ENCODE measurements around the gene APBB2. TPM values are rescaled to one million over a fixed set of nuclear protein-coding genes. Genes with fewer than 3 reads are reported as not detected.

The APBB2 gene
- total RNA-seq, 2 experiments from 2014 or later = 0.22 TPM; not detected in 1

DNA sequence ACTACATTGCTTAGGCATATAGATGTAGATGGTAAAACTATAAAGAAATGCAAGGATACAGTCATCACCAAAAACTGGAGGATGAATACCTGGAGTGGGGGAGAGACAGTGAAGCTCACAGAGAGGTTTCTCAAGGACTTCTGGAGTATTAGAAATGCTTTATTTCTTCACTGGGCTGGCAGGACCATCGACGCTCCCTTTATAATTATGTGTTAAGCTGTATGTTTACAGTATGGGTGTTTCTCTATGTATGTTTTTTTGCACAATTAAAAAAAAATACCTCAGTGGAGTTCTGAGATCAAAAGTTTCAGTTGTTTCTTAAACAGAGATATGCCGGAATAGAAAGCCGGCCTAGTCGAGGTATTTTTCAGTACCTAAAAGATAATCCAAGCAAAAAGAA, 263.3 kb downstream of the APBB2 start:
- ATAC-seq (ENCODE audit: poor library complexity) (no peak), DNase-seq (no peak)
- Mint-ChIP-seq H3K9me3 (no peaks in the 10 kb centered on the region), H3K36me3 (ENCODE audit: low read depth) (no peaks in the 10 kb centered on the region), H3K27me3 (peaks cover 4% of the 10 kb centered on the region), H3K4me1 (ENCODE audit: low read depth) (no peaks in the 10 kb centered on the region), H3K27ac (no peak overlapping the region), H3K4me3 (no peak overlapping the region)
- Histone ChIP-seq H3K27me3 (ENCODE audit: control insufficient read depth in 1 of 2, insufficient read depth in 2 of 2, low read length in 2 of 2) (no peaks in the 10 kb centered on the region), H3K36me3 (ENCODE audit: insufficient read depth, low read length) (no peaks in the 10 kb centered on the region), H3K27ac (ENCODE audit: low read depth in 1 of 2, low read length in 2 of 2) (no peak overlapping the region), H3K4me1 (ENCODE audit: insufficient read depth, low read length) (no peaks in the 10 kb centered on the region), H3K4me3 (ENCODE audit: low read length) (no peak overlapping the region), H3K9me3 (ENCODE audit: control insufficient read depth in 1 of 2, insufficient read depth in 1 of 2, low read length in 2 of 2) (no peaks in the 10 kb centered on the region)
- CTCF ChIA-PET = no interaction called here
- intact Hi-C loops (cut with DNase I, micrococcal nuclease) = no loop called here
- POLR2A ChIA-PET = no interaction called here
- TF ChIP-seq, protein P1, sequence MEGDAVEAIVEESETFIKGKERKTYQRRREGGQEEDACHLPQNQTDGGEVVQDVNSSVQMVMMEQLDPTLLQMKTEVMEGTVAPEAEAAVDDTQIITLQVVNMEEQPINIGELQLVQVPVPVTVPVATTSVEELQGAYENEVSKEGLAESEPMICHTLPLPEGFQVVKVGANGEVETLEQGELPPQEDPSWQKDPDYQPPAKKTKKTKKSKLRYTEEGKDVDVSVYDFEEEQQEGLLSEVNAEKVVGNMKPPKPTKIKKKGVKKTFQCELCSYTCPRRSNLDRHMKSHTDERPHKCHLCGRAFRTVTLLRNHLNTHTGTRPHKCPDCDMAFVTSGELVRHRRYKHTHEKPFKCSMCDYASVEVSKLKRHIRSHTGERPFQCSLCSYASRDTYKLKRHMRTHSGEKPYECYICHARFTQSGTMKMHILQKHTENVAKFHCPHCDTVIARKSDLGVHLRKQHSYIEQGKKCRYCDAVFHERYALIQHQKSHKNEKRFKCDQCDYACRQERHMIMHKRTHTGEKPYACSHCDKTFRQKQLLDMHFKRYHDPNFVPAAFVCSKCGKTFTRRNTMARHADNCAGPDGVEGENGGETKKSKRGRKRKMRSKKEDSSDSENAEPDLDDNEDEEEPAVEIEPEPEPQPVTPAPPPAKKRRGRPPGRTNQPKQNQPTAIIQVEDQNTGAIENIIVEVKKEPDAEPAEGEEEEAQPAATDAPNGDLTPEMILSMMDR (IDR thresholded peaks at IDR 0.05) = no peak

DNA sequence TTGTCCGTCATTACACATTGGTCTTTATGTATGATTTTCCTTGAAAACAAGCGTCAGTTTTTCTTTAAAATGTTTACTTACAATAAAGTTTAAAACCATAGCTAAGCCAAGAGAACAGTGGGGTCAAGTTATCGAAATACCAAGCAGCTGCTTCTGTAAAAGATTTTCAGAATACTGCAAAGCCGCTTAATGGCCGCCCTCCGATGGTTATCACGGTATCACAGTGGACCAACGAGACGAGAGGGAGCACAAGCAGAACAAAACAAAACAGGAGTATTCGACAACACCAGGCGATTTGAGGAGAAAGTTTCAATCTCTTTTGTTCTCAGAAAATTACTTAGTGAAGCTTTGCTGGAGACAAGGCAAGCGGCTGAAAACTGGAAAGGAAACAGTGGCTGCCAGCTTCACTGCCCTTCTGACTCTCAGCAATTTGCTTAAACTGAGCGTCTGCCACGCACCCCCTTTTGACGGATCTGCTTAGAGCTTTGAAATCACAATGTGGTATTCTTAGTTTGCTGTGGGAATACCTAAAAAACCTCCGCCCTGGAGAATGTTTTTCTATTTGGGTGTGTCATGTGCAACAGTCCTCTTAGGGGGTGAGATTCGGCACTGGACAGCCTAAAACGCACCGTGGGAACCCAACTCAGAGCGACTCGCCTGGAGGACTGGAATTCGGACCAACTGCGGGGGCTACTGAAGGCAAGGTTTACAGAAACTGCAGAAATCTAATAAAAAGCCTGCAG, 264.8 kb downstream of the APBB2 start:
- Histone ChIP-seq H3K4me1 (ENCODE audit: insufficient read depth, low read length) (no peaks in the 10 kb centered on the region), H3K36me3 (ENCODE audit: insufficient read depth, low read length) (no peaks in the 10 kb centered on the region), H3K27ac (ENCODE audit: low read depth in 1 of 2, low read length in 2 of 2) (no peak overlapping the region), H3K27me3 (ENCODE audit: control insufficient read depth in 1 of 2, insufficient read depth in 2 of 2, low read length in 2 of 2) (no peaks in the 10 kb centered on the region), H3K4me3 (ENCODE audit: low read length) (no peak overlapping the region), H3K9me3 (ENCODE audit: control insufficient read depth in 1 of 2, insufficient read depth in 1 of 2, low read length in 2 of 2) (no peaks in the 10 kb centered on the region)
- Mint-ChIP-seq H3K4me1 (ENCODE audit: low read depth) (no peaks in the 10 kb centered on the region), H3K9me3 (no peaks in the 10 kb centered on the region), H3K36me3 (ENCODE audit: low read depth) (no peaks in the 10 kb centered on the region), H3K27ac (no peak overlapping the region), H3K27me3 (peaks cover 4% of the 10 kb centered on the region), H3K4me3 (no peak overlapping the region)
- TF ChIP-seq, protein P1 (IDR thresholded peaks at IDR 0.05) = no peak
- ChIA-PET CTCF (no interaction called here), POLR2A (no interaction called here)
- intact Hi-C loops (cut with DNase I, micrococcal nuclease) = no loop called here
- ATAC-seq (ENCODE audit: poor library complexity) (no peak), DNase-seq (no peak)

DNA sequence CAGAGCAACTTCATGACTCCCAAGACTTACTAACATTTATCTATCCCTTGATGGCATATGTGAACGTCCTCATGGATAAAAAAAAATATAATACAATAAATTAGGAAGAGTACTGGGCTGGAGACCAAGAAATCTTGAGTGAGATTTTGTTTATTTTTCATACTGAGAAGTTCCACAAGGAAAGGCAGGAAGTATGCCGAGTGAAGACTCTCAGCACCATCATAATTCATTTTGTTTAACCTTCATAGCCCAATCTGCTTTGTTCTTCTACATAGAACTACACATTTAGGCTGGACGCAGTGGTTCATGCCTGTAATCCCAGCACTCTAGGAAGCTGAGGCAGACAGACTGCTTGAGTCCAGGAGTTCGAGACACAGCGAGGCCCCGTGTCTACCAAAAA, 266.3 kb downstream of the APBB2 start:
- DNase-seq (no peak), ATAC-seq (ENCODE audit: poor library complexity) (no peak)
- H3K4me3 Mint-ChIP-seq = no peak overlapping the region
- Histone ChIP-seq H3K27me3 (ENCODE audit: control insufficient read depth in 1 of 2, insufficient read depth in 2 of 2, low read length in 2 of 2) (no peaks in the 10 kb centered on the region), H3K36me3 (ENCODE audit: insufficient read depth, low read length) (no peaks in the 10 kb centered on the region), H3K9me3 (ENCODE audit: control insufficient read depth in 1 of 2, insufficient read depth in 1 of 2, low read length in 2 of 2) (no peaks in the 10 kb centered on the region), H3K4me3 (ENCODE audit: low read length) (no peak overlapping the region), H3K27ac (ENCODE audit: low read depth in 1 of 2, low read length in 2 of 2) (no peak overlapping the region), H3K4me1 (ENCODE audit: insufficient read depth, low read length) (no peaks in the 10 kb centered on the region)
- no peaks in the 10 kb centered on the region for H3K9me3 Mint-ChIP-seq
- peaks cover 4% of the 10 kb centered on the region for H3K27me3 Mint-ChIP-seq
- TF ChIP-seq, protein P1 (IDR thresholded peaks at IDR 0.05) = no peak
- POLR2A ChIA-PET = no interaction called here
- H3K27ac Mint-ChIP-seq = no peak overlapping the region
- H3K4me1 Mint-ChIP-seq (ENCODE audit: low read depth) = no peaks in the 10 kb centered on the region
- H3K36me3 Mint-ChIP-seq (ENCODE audit: low read depth) = no peaks in the 10 kb centered on the region
- intact Hi-C loops (cut with DNase I, micrococcal nuclease) = no loop called here
- CTCF ChIA-PET = no interaction called here
